Measurements from ENCODE around the gene EML6.

The EML6 gene

DNA sequence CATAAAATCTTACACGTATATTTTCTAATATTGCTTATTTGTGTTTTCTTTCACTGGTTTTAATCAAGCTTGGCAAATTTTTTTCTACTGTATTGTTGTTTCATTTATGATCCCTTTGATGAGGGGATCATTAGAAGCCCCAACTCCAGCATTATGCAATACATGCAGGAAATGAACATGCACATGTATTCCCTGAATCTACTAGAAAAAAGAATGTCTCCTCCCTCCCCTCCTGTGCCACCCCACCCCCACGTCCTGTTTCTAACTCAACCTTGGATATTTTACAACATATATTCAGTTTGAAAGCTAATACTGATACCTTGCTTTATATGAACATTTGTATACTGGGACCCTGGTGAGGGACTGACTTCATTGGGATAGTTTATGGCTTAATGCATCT is 53.0 kb downstream of the EML6 start:
- TF ChIP-seq, protein P1, sequence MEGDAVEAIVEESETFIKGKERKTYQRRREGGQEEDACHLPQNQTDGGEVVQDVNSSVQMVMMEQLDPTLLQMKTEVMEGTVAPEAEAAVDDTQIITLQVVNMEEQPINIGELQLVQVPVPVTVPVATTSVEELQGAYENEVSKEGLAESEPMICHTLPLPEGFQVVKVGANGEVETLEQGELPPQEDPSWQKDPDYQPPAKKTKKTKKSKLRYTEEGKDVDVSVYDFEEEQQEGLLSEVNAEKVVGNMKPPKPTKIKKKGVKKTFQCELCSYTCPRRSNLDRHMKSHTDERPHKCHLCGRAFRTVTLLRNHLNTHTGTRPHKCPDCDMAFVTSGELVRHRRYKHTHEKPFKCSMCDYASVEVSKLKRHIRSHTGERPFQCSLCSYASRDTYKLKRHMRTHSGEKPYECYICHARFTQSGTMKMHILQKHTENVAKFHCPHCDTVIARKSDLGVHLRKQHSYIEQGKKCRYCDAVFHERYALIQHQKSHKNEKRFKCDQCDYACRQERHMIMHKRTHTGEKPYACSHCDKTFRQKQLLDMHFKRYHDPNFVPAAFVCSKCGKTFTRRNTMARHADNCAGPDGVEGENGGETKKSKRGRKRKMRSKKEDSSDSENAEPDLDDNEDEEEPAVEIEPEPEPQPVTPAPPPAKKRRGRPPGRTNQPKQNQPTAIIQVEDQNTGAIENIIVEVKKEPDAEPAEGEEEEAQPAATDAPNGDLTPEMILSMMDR (conservative IDR thresholded peaks at IDR 0.05) = no peak
- no peak overlapping the region for H3K27ac ChIP-seq

- TF ChIP-seq, protein P1 (conservative IDR thresholded peaks at IDR 0.05) = no peak
- no peak overlapping the region for H3K27ac ChIP-seq
Observed at GRCh38 chr2:54783349-54783748, 59.9 kb downstream of the EML6 start.

- no peak overlapping the region for H3K27ac ChIP-seq
- TF ChIP-seq, protein P1 (conservative IDR thresholded peaks at IDR 0.05) = no peak
Observed at GRCh38 chr2:54787270-54787669, 63.8 kb downstream of the EML6 start.

DNA sequence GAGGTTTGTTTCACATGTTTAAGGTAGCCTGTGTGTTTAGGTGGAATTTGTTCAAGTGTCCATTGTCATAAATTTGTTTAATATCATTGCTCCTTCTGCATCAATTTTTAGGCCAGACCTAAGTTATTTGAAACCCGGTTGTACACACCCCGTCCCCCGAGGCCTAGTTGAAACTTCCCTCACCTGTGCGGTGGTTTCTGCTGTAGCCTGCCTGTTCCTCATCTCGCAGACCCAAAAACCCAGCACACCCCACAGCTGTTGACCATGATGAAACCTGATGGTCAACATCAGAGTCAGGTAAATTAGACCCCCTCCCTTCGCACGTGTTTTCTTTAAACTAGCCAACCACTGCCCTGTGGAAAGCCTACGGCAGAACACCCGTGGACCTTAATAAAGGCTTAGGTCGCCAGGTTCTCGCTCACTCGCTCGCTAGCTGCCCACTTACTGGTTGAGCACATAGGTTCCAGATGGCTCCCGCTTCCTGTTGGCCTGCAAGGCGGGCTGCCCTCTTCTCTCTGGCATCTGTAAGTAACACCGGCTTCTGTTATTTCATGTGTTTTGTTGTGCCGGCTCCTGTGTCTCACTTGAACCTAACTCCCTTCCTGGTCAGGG is 64.4 kb downstream of the EML6 start:
- no peak overlapping the region for H3K27ac ChIP-seq
- TF ChIP-seq, protein P1 (conservative IDR thresholded peaks at IDR 0.05) = no peak

- TF ChIP-seq, protein P1 (conservative IDR thresholded peaks at IDR 0.05) = no peak
Observed at GRCh38 chr2:54789878-54790277, 66.4 kb downstream of the EML6 start.

DNA sequence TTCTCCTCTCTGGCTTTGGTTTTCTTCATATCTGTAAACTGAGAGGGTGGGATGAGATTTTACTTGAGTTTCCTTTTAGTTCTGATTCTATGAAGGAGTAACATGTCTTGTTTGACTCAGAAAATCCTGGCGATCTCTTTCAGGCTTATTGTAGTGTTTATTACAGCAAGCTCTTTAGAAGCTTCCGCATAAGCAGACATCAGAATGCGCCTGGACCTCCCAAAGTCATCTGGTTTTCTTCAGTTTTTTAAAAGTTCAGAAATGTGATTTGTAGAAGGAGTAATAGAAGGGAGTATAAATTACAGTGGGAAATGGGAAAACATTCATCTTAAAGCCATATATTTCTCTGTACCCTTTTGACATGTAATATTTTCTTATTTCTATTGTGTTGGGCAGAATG is 68.4 kb downstream of the EML6 start:
- TF ChIP-seq, protein P1 (conservative IDR thresholded peaks at IDR 0.05) = no peak
- peak overlapping the region; percentile 74 for H3K27ac ChIP-seq

More at GRCh38 chr2:54789878-54790277, 66.4 kb downstream of the EML6 start:
- peak overlapping the region; percentile 74; the same call in 1 of the 2 replicates for H3K27ac ChIP-seq

- TF ChIP-seq, protein P1 (conservative IDR thresholded peaks at IDR 0.05) = no peak
- no peak overlapping the region for H3K27ac ChIP-seq
Observed at GRCh38 chr2:54797307-54797706, 73.8 kb downstream of the EML6 start.
